ENCODE results near the gene FBXO42.
"Not testable (repeated sequence)": the region's sequence is repeated elsewhere in the genome, so short reads cannot be mapped to it uniquely, and the experiment has no call there.

FBXO42 gene

GRCh38 chr1:16241221-16241708, 111.0 kb downstream of the FBXO42 start:
- no peak for DNase-seq

DNA sequence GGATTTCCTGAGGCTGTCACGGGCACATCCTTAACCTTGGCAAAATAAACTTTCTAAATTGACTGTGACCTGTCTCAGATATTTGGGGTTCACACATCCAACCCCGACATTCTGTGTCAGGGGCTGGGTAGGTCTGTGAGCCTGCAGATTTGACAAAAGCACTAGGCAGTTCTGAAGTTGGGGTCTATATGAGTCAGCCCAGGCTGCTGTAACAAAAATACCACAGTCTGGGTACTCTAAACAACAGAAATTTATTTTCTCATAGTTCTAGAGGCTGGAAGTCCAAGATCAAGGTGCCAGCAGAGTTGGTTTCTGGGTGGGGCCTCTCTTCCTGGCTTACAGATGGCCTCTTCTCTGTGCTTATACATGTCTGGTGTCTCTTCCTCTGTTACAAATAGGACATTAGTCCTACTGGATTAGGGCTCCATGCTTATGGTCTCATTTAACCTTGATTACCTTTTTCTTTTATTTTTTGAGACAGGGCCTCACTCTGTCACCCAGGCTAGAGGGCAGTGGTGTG, 112.2 kb downstream of the FBXO42 start:
- DNase-seq, result no peak

- no peak for DNase-seq
Observed at GRCh38 chr1:16237343-16237830, 114.9 kb downstream of the FBXO42 start.

DNA sequence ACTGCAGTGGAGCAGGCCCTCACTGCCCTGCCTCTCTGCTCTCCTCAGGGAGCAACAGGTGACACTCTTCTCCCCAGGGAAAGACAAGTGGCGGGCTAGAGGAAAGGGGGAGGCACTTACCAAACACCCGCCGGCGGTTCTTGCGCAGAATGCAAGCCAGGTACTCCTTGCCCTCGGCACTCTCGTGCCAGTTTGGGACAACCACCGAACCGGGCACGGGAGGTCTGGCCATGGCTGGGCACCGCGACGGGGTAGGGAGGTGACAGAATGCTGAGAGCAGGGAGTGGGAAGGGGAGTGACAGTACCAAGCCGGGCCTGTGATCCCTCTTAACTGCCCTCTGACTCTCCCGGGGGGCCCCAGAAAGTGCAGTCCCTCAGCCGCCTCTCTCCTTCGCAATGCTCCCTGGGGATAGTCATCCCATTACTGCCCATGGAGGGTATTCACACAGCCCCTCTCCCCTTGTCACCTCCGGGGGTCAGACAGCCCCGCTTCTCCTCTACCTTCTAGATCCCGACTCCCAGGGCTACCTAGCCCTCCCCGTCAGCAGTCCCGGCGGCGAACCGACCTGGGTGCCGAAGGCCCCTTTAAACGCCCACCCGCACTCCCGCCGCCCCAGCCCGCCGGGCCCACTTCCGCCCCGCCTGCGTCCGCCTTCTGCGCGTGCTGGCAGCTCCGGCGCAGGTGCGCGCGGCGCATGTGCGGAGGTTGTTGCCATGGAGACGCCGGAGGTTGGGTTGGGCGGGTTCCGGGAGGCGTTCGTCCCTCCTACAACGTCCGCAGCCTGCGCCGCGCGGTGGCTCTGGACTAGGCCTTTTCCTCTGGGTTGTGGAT, 115.6 kb downstream of the FBXO42 start, which contains the start of gene CPLANE2:
CPLANE2 (minus strand) TSS at position 673 of the 832 bp plus-strand sequence; CDS start at position 232, 441 bp downstream.
- DNase-seq, result peak; percentile 54

DNA sequence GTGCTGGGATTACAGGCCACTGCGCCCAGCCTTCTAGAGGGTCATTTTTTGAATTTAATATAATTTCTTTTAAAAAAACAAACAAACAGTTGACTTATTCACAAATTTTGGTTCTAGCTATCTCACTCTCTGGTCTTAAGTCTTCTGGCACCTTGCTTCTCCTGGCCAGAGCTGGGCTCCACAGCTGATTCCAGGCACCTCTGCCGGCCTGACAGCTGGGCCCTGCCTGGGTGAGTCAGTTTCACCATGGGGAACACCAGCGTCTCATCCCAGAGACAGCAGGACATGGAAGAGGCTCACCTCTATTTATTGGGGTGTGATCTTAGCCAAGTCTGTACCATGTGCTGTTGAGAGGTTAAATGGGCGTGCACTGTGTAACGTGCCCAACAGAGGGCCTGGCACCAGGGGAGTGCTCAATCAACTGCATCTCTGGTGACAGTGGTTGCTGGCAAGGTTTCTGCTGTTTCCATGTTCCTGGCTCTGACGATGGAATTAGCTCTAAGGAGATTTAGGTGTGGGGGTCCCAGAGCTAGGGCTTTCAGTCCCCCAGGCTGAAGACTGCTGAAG, 116.3 kb downstream of the FBXO42 start:
- DNase-seq, result no peak

DNA sequence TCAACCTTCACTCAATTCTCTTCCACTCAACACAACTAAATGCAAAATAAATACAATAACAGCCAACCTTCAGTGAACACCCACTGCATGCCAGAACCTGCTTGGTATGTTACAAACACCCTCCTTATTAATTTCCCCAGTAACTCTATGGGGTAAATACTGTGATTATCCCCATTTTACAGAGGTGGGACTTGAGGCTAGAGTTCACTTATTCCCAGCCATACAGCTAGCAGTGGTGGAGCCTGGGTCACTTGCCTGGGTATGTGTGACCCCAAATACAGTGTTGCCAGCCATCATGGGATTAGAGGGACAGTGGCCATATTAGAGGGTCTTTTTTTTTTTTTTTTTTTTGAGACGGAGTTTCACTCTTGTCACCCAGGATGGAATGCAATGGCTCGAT, 116.9 kb downstream of the FBXO42 start:
- no peak for DNase-seq

- no peak for DNase-seq
Observed at GRCh38 chr1:16233431-16233830, 118.8 kb downstream of the FBXO42 start.

DNA sequence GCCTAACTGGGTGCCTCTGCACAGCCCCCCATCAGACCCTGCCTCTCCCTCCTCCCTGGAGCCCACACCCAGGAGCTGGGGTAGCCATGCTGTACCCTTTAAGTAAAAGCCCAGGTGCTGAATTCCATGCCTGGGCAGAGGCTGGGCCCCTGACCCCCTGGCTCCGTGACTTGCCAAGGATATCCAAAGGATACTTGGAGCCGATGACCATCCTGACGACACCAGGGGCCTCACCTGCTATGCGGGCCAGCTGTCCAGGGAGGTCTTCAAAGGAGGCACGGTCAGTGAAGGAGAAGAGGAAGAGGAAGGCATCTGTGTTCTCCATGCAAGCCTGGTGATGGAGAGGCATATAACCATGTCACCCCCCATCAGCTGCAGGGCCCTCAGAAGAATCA, 120.0 kb downstream of the FBXO42 start:
- no peak for DNase-seq

- DNase-seq, result no peak
Observed at GRCh38 chr1:16231331-16232315, 120.7 kb downstream of the FBXO42 start.

GRCh38 chr1:16230744-16231143, 121.5 kb downstream of the FBXO42 start:
- no peak for DNase-seq

- no peak for DNase-seq
Observed at GRCh38 chr1:16229976-16230740, 122.1 kb downstream of the FBXO42 start.

DNA sequence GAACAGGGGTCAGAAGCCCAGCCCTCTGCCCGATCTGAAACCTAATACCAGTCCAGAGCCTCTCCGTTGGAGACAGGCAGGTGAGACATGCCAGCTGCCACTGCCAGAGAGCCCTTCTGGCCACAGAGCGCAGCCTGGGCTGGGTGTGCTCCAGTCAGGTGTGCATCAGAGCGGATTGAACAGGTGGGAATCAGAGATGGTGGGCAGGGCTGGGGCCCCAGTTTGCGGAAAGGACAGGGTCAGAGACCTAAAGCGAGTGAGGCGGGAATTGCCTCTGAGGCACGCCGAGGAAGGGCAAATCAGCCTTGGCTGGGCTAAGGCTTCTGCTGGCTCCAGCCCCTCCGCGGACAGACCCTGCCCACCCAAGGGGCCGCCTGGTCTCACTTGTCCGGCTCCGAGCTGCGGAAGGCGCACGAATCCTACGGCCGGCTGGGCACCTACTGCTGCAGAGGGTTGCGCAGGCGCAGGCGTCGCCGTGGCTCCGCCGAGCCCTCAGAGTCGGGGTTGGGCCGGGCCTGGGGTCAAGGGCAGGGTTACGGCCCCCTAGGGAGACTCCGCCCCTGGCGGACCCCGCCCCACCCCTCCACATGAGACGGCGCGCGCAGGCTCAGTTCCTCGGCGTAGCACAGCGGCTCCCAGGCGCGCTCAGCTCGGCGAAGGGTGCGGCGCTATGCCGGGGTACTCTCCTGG, 125.6 kb downstream of the FBXO42 start:
- no peak for DNase-seq

DNA sequence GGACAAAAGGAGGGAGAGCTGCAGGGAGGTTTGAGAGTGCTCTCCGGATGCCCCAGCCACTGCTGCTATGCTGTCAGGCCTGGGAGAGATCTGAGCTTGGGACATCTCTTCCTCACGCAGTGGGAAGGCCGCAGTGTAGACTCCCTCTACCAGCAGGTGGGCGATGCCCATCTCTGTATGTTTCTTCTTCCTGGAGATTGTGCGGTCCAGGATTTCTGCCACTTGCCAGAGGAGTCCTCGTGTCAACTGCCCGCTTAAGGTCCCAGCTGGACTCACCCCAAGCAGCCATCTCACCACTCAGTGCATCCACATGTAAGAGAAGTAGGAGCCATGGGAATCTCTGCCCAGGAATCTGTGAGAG, 126.2 kb downstream of the FBXO42 start:
- DNase-seq, result no peak

DNA sequence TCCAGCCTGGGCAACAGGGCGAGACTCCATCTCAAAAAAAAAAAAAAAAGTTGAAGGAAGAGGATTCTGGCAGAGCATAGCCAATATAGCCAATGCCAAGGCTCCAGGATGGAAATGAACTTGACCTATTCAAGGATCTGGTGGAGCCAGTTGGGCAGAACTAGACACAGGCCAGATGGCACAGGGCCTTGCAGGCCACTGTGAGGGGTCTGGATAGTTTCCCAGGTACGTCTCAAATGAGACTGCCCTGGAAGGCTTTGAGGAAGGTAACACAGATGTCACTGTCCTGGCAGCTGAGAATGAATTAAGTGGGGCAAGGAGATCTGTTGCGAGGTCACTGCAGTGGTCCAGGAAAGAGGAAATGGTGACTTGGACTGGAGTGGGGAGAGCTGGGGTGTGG, 127.8 kb downstream of the FBXO42 start:
- DNase-seq, result no peak

DNA sequence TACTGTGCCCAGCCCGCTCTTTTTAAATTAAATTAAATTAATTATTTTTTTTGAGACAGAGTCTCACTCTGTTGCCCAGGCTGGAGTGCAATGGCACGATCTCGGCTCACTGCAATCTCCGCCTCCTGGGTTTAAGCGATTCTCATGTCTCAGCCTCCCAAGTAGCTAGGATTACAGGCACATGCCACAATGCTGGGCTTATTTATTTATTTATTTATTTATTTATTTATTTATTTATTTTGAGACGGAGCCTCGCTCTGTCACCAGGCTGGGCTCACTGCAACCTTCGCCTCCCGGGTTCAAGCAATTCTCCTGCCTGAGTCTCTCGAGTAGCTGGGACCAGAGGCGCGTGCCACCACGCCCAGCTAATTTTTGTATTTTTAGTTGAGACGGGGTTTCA, 129.6 kb downstream of the FBXO42 start:
- not testable (repeated sequence) for DNase-seq

DNA sequence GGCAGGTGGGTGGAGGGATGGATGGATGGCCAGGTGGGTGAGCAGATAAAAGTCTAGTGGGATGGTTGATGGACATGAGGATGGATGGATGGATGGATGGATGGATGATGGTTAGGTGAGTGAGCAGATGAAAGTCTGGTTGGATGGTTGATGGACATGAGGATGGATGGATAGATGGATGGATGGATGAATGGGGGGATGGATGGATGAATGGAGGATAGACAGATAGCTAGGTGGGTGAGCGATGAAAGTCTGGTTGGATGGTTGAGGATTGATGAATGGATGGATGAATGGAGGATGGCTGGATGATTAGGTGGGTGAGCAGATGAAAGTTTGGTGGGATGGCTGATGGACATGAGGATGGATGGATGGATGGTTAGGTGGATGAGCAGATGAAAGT, 130.8 kb downstream of the FBXO42 start:
- no peak for DNase-seq

DNA sequence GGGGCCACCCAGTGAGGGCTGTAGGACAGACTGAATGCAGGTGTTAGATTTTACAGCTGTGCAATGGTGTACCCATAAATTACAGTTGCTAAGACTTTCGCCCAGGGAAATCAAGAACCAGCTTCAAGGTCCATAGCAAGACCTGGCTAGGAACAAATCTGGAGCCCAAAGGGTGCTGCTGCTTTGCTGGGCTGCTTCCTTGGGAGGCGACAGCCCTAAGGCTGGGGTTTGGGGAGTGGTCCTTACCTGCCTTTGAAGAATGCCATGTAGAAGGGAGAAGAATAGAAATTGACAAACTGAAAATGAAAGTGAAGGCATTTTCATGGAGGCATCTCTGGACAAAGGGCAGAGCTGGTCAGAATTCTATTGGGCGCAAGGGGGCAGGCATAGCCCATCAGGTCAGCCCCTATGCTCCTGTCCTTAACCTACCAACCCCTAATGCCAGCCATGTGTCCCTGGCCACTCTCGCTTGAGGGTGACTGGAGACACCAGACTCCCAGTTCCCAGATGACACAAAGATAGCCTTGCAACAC, 132.2 kb downstream of the FBXO42 start:
- no peak for DNase-seq

GRCh38 chr1:16218674-16219071, 133.6 kb downstream of the FBXO42 start:
- DNase-seq, result no peak

DNA sequence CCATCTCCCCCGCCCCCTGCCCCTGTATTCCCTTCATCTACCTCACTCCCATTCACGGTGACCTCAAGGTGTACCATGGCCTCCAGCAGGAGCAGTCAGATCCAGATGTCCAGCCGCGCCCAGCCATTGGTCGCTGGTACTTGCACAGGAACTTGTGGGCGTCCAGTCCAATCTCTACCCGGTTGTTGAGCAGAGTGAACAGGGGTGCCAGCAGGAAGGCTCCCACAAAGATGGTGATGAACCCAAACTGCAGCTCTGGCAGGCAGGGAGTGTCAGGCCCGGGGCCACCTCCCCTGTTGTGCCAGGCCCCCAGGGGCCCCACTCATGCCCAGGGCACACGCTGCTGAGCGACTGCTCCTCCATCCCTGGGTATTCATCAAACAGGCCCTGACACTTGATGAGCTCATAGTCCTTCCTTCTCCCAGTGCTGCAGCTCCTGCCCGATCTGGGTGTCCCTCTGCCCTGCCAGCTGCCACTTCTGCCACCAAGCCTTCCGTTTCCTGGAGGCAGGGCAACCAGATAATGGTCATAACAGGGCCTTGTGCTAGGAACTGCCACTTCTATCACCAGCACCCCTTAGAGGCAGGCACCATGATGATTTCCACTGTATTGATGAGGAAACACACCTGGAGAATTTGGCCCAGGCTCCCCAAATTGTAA, 134.1 kb downstream of the FBXO42 start:
- no peak for DNase-seq

- DNase-seq, result peak; percentile 61
Observed at GRCh38 chr1:16217061-16217785, 135.1 kb downstream of the FBXO42 start.

Measured in NCI-H1417 treated with DMSO at 0.1 percent for 48 hours (cell line).